B cell (primary cell): Measurements from ENCODE around the gene PKM.

ENCODE experiments used
- EZH2 ChIP-seq: IDR thresholded peaks from 2 replicates; pipeline ENCODE4 v1.6.1; 2012; ENCODE audit warnings: borderline replicate concordance, low read depth, mild to moderate bottlenecking, moderate library complexity, low read length; ENCODE audit not compliant: insufficient read depth, poor library complexity, severe bottlenecking
- TF ChIP-seq, protein P1 (sequence below): fragments of 200-600 bp; IDR thresholded peaks from one replicate; pipeline ENCODE4 v1.8.0; 2022; ENCODE audit warnings: antibody characterized with exemption, mild to moderate bottlenecking

DNA sequence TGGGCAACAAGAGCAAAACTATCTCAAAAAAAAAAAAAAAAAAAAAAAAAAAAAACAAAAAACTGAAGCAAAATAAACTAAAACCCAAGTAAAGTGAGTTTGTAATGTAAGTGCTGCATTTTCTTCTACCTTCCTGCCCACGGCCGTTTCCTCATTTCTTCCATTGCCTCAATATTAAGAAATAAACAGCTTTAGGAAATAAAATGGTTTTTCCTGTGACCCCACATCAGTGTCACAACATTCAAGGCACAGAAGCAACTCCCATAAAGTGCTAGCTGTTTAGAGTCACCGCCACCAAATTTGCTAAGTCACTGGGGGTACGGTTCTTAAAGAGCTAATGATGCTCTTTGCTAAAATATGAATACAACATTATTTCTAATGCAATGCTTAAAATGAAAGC lies 3.3 kb downstream of the PKM start:
- TF ChIP-seq, protein P1, sequence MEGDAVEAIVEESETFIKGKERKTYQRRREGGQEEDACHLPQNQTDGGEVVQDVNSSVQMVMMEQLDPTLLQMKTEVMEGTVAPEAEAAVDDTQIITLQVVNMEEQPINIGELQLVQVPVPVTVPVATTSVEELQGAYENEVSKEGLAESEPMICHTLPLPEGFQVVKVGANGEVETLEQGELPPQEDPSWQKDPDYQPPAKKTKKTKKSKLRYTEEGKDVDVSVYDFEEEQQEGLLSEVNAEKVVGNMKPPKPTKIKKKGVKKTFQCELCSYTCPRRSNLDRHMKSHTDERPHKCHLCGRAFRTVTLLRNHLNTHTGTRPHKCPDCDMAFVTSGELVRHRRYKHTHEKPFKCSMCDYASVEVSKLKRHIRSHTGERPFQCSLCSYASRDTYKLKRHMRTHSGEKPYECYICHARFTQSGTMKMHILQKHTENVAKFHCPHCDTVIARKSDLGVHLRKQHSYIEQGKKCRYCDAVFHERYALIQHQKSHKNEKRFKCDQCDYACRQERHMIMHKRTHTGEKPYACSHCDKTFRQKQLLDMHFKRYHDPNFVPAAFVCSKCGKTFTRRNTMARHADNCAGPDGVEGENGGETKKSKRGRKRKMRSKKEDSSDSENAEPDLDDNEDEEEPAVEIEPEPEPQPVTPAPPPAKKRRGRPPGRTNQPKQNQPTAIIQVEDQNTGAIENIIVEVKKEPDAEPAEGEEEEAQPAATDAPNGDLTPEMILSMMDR = no peak
- TF ChIP-seq EZH2 = no peak
